Measurements from ENCODE around the gene ACTN2.

The ACTN2 gene

GRCh38 chr1:236800623-236801022 lies 114.3 kb downstream of the ACTN2 start:
- H3K27ac Mint-ChIP-seq = no peak overlapping the region
- H3K27me3 Mint-ChIP-seq (ENCODE audit: low read depth, poor library complexity) = no peaks in the 10 kb centered on the region
- TF ChIP-seq CTCF (IDR thresholded peaks at IDR 0.05) = no peak
- H3K36me3 Mint-ChIP-seq (ENCODE audit: low read depth) = peaks cover 28% of the 10 kb centered on the region
- no peaks in the 10 kb centered on the region for H3K9me3 Mint-ChIP-seq
- DNase-seq = no peak
- no peak overlapping the region for H3K4me3 Mint-ChIP-seq
- peaks cover 54% of the 10 kb centered on the region for H3K4me1 Mint-ChIP-seq

- H3K36me3 Mint-ChIP-seq (ENCODE audit: low read depth) = peaks cover 32% of the 10 kb centered on the region
- no peak for TF ChIP-seq CTCF (IDR thresholded peaks at IDR 0.05)
Observed at GRCh38 chr1:236802264-236802663, 116.0 kb downstream of the ACTN2 start.

GRCh38 chr1:236806634-236807033 lies 120.3 kb downstream of the ACTN2 start:
- Mint-ChIP-seq H3K9me3 (no peaks in the 10 kb centered on the region), H3K4me3 (no peak overlapping the region), H3K27ac (no peak overlapping the region), H3K36me3 (ENCODE audit: low read depth) (peaks cover 59% of the 10 kb centered on the region), H3K4me1 (peaks cover 11% of the 10 kb centered on the region), H3K27me3 (ENCODE audit: low read depth, poor library complexity) (no peaks in the 10 kb centered on the region)
- no peak for TF ChIP-seq CTCF (IDR thresholded peaks at IDR 0.05)
- no peak for DNase-seq

More at GRCh38 chr1:236802264-236802663, 116.0 kb downstream of the ACTN2 start:
- DNase-seq = no peak
- no peaks in the 10 kb centered on the region for H3K9me3 Mint-ChIP-seq
- no peaks in the 10 kb centered on the region for H3K27me3 Mint-ChIP-seq (ENCODE audit: low read depth, poor library complexity)
- peak overlapping the region; percentile 31 for H3K27ac Mint-ChIP-seq
- H3K4me3 Mint-ChIP-seq = no peak overlapping the region
- peaks cover 40% of the 10 kb centered on the region for H3K4me1 Mint-ChIP-seq

GRCh38 chr1:236808005-236808404 lies 121.7 kb downstream of the ACTN2 start:
- TF ChIP-seq CTCF (IDR thresholded peaks at IDR 0.05) = no peak
- Mint-ChIP-seq H3K27ac (no peak overlapping the region), H3K36me3 (ENCODE audit: low read depth) (peaks cover 60% of the 10 kb centered on the region), H3K27me3 (ENCODE audit: low read depth, poor library complexity) (no peaks in the 10 kb centered on the region), H3K4me3 (no peak overlapping the region), H3K9me3 (no peaks in the 10 kb centered on the region), H3K4me1 (no peaks in the 10 kb centered on the region)
- no peak for DNase-seq

- no peaks in the 10 kb centered on the region for H3K27me3 Mint-ChIP-seq (ENCODE audit: low read depth, poor library complexity)
- H3K4me1 Mint-ChIP-seq = no peaks in the 10 kb centered on the region
- H3K27ac Mint-ChIP-seq = no peak overlapping the region
- peaks cover 57% of the 10 kb centered on the region for H3K36me3 Mint-ChIP-seq (ENCODE audit: low read depth)
- TF ChIP-seq CTCF (IDR thresholded peaks at IDR 0.05) = no peak
- DNase-seq = no peak
- H3K4me3 Mint-ChIP-seq = no peak overlapping the region
- H3K9me3 Mint-ChIP-seq = no peaks in the 10 kb centered on the region
Observed at GRCh38 chr1:236808564-236809130, 122.3 kb downstream of the ACTN2 start.

- H3K4me3 Mint-ChIP-seq = no peak overlapping the region
- TF ChIP-seq CTCF (IDR thresholded peaks at IDR 0.05) = no peak
- peak overlapping the region; percentile 43 for H3K27ac Mint-ChIP-seq
Observed at GRCh38 chr1:236809148-236809547, 122.8 kb downstream of the ACTN2 start.

More at GRCh38 chr1:236809148-236809547, 122.8 kb downstream of the ACTN2 start:
- no peaks in the 10 kb centered on the region for H3K4me1 Mint-ChIP-seq
- no peak for DNase-seq
- H3K9me3 Mint-ChIP-seq = no peaks in the 10 kb centered on the region
- H3K36me3 Mint-ChIP-seq (ENCODE audit: low read depth) = peaks cover 62% of the 10 kb centered on the region
- no peaks in the 10 kb centered on the region for H3K27me3 Mint-ChIP-seq (ENCODE audit: low read depth, poor library complexity)

Measured in nephron progenitor cell (in vitro differentiated cells).